CD4-positive, alpha-beta T cell treated with Interleukin-21 for 1 hour (primary cell): ENCODE results near the gene ANXA6.

Experiments
- DNase-seq: peaks from one replicate; pipeline ENCODE4 v3.0.0-alpha.2; 2020

ANXA6 gene

DNA sequence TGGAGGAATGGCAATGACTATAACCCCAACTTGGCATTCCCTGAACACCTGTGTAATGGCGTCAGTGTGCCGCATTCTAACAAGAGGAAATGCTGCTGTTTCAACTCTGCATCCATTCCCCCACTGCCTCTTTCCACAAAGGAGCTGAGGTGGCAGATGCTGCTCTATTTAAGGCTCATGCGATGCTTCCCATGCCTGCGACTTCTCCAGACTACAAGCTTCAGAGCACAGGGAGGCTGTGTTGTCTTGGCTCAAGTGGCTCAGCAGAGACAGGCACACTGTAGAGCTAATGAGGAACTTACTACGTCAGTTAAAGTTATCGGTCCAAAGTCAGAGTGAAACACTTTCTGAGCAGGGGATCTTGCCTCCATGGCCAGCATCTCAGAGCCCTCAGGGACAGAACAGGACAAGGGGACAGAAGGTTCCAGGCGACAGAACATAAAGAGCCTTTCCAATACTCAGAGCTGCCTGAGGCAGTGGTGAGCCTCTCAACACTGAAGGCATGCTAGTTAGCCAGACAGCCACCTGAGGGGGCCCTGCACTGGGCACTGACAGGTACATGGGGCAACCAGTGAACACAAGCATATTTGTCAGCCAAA is 98.6 kb downstream of the ANXA6 start:
- no peak for DNase-seq

DNA sequence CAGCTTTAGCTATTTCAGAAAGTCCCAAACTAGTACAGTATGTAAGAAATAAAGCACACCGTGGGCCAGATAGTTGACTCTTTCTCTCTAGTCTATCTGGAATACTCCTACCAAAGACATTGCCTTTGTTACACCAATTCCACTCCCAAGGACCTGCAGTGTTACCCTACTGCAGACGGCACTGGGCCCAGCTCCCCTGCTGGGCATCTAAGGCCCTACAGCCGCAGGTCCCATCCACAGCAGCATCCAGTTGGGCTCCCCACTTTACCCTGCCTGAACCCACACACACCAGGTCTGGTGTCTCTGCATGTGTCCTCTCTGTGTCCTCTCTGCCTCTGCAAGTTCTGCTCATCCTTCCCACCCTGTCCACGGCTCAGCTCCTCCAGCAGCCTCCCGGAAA is 99.3 kb downstream of the ANXA6 start:
- no peak for DNase-seq

DNA sequence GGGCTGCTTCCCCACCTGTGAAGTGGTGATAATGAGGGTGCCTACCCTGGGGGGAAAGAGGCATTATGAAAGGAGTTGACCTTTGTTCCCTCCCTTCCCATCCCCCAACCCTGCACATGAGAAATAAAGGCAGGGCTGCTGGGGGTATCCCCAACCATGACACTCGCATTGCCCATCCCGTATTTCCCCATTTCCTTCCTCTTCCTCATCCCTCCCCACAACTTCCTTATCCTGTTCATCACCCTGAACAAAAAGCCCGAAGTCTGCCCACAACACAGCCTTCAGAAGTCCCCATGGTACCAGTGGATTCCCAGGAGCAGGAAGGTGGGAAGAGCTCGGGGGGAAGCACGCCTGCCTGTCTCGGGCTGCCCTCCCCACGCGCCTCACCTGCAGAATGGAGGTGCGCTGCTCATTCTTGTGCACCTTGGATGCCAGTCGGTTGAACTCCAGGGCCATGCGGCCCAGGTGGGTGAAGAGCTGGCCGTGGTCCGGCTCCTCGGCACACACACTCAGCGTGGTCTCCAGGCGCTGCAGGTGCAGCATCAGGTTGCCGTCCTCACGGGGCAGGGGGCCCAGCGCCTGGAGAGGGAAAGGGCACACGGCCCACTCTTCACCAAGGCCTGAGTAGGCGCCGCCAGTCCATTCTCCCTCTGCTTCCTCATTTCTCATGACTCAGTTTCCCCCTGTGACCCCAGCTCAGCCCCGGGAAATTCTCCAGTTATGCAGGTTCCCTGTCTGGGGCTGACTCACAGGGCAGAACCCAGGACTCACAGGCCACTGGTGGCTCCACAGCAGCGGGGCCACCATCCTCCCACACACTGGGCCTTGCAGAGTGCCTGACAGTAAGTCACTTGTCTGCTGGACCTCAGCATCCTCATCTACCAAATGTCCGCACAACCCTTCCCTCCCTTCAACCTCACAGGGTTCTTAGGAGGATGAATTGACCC is 100.9 kb downstream of the ANXA6 start:
- DNase-seq = no peak

DNA sequence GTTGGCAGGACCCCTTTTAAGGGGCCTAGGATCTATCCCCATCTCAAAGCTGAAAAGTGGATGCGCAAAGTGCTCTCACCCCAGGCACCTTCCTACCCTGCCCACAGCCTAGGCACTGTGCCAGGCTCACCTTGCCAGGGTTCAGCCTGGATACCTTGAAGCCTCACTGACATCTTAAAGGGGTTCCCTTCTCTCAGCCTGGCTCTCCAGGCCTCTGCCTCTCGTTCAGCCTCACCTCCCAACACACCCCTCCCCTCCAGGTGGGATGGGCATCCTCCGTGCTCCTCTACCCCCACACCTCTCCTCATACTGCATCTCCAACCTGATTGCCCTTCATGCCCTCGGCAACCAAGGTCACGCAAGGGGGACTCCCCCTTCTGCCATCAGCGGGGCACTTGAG is 102.2 kb downstream of the ANXA6 start:
- DNase-seq = no peak

DNA sequence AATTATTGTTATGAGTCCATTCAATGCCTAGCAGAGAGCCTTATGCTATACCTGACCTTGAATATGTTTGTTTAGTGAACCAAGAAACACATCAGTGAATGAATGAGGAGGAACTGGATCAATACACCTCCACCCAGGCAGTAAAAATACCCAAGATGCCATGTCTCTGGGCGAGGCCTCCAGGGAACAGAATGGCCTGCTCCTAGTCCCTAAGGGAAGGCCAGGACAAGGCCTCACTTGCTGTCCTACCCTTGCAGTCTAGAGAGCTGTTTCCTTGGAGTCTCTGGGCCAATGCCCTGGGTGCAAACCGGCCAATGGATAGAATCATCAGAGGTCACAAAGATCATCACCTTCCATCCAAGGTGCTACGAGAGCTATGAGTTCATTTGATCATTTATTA is 102.9 kb downstream of the ANXA6 start:
- no peak for DNase-seq

DNA sequence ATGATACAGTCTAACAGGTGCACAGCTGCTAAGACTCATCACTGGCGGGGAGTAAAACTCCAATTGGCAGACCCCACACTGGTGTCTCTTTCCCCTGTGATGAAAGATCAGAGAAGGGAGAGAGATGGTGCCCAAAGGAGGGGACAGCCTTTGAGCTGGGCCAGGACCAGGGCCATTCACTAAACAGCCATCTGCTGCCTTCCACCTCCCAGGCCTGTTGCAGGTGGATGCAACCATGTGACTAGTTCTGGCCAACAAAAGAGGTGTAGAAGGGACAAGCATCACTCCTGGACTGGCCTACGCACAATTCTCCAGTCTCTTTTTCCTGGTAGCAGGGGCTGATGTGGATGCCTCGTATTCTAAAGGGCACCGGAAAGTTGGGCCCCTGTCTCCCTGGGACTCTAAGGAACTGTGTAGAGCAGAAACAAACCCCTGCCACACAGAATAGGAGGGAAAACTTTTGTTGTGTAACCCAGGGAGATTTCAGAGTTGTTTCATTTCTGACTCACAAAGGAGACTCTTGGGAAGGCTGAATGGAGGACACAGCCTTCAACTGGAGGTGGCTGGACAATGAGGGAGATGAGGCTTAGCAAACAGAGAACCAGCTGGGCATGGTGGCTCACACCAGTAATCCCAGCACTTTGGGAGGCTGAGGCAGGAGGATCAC is 103.7 kb downstream of the ANXA6 start:
- no peak for DNase-seq

DNA sequence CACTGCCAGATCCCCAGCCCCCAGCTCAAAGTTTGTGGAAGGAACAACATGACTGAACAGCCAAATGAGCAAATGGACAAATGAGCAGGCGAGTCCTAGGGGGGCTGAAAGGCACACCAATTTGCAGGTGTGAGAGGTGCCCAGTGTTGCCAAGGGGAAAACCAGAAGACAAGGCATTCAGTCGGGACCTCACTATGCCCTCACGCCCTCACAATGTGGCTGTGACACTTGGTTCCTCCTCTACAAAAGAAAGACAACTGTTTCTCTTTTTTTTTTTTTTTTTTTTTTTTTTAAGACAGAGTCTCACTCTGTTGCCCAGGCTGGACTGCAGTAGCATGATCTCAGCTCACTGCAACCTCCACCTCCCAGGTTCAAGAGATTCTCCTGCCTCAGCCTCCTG is 104.7 kb downstream of the ANXA6 start:
- no peak for DNase-seq

DNA sequence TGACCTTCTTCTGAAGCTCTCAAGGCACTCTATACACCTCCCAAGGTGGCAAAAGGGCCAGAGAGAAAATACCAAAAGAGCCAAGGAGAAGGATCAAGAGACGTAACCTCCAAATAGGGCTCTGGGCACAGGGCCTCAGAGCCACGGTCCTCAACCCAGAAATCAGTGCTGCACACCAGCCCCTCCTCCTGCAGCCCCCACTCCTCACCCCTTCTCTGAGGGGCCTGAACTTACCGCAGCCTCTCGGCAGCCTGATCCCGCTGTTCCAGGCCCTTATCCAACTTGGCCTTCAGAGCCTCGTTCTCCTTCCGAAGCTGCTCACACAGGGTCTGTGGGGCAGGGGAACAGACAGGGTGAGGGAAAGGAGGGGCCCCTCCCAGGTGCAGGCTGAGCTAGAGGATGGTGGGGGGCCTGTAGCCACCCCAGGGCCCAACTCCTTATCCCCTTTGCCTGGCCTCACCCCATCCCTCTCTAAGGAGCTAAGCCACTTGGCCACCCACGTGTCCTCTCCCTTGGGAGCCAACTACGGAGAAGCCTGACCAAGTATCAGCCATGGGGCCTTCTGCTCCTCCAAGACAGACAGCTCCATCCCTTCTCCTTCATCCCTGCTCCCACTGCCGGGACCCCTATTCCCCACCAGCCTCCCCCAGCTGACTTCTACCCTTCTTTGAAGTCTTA is 105.5 kb downstream of the ANXA6 start:
- no peak for DNase-seq

DNA sequence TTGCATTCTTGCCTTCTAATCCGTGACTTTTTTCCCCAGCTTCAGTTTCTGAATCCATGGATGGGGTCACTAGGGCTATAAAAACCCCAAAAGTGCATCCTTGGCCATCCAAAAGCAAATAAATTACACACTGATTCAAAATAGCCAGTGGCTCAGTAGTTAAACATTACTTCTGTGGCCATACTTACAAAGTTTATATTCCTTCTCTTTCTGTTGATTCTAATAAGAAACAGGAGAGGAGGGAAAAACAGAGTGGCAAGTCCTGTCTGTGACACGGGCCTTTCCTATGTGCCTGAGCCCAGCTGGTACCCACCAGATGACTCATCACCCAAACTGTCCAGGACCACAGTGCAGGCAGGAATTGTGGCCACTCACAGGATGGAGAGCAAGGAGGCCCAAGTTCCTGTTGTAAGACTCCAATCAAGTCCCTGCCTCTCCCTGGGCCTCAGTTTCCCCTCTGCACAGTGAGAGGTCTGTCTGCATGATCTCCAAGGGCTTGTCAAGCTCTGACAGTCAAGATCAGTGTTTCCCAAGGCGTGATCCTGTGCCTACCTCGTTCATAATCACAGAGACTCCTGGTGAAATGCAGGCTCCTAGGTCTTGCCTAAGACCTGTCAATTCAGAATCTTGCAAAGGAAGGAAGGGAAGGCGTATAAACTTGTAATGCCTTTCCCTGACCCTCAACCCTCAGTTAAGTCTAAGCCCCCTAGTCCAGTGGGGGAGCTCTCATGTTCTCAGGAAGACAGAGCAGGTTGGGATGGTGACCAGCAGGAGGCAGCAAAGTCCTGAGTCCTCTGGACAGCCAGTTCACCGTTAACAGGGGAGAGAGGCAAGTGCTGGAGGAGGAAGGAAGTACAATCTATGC is 106.3 kb downstream of the ANXA6 start:
- peak; percentile 76 for DNase-seq
